ENCODE results near the gene FOXL2NB. TPM values are rescaled to one million over a fixed set of nuclear protein-coding genes. Genes with fewer than 3 reads are reported as not detected.
A peak's percentile ranks its signal among the peaks of the same experiment; 100 is the strongest.

Gene FOXL2NB
- total RNA-seq, 1 donor from 2014 or later: not detected

GRCh38 chr3:138902171-138902570 is 44.8 kb upstream of the FOXL2NB start:
- Mint-ChIP-seq H3K27me3 (peaks cover 4% of the 10 kb centered on the region), H3K9me3 (ENCODE audit: low read depth) (no peaks in the 10 kb centered on the region), H3K4me3 (ENCODE audit: low read depth) (no peak overlapping the region), H3K36me3 (ENCODE audit: insufficient read depth) (peaks cover 1% of the 10 kb centered on the region), H3K27ac (no peak overlapping the region), H3K4me1 (ENCODE audit: low read depth) (no peaks in the 10 kb centered on the region)
- TF ChIP-seq, protein P1, sequence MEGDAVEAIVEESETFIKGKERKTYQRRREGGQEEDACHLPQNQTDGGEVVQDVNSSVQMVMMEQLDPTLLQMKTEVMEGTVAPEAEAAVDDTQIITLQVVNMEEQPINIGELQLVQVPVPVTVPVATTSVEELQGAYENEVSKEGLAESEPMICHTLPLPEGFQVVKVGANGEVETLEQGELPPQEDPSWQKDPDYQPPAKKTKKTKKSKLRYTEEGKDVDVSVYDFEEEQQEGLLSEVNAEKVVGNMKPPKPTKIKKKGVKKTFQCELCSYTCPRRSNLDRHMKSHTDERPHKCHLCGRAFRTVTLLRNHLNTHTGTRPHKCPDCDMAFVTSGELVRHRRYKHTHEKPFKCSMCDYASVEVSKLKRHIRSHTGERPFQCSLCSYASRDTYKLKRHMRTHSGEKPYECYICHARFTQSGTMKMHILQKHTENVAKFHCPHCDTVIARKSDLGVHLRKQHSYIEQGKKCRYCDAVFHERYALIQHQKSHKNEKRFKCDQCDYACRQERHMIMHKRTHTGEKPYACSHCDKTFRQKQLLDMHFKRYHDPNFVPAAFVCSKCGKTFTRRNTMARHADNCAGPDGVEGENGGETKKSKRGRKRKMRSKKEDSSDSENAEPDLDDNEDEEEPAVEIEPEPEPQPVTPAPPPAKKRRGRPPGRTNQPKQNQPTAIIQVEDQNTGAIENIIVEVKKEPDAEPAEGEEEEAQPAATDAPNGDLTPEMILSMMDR (IDR thresholded peaks at IDR 0.05; ENCODE audit: unreplicated experiment): no peak
- no peak for DNase-seq (ENCODE audit: low spot score, unreplicated experiment)

GRCh38 chr3:138907539-138907938 is 39.5 kb upstream of the FOXL2NB start:
- TF ChIP-seq, protein P1 (IDR thresholded peaks at IDR 0.05; ENCODE audit: unreplicated experiment): no peak
- H3K4me3 Mint-ChIP-seq (ENCODE audit: low read depth): no peak overlapping the region
- no peak overlapping the region for H3K27ac Mint-ChIP-seq
- no peak for DNase-seq (ENCODE audit: low spot score, unreplicated experiment)
- H3K4me1 Mint-ChIP-seq (ENCODE audit: low read depth): no peaks in the 10 kb centered on the region
- H3K36me3 Mint-ChIP-seq (ENCODE audit: insufficient read depth): peaks cover 1% of the 10 kb centered on the region
- no peaks in the 10 kb centered on the region for H3K27me3 Mint-ChIP-seq
- no peaks in the 10 kb centered on the region for H3K9me3 Mint-ChIP-seq (ENCODE audit: low read depth)

DNA sequence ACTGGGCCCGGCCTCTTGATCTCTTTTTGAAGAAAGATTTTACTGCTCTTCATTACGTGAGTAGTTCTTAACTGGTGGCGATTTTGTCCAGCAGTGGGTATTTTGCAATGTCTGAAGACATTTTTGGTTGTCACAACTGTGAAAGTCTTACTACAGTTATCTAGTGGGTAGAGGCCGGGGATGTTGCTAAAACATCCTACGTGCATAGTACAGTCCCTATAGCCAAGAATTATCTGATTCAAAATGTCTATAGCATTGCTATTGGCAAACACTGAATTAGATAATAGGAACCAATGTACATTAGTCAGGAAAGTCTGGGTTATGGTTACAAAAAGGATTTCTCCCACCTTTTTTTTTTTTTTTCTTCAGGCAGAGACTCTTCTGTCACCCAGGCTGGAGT is 38.2 kb upstream of the FOXL2NB start:
- H3K27ac Mint-ChIP-seq: peak overlapping the region; percentile 20
- no peaks in the 10 kb centered on the region for H3K4me1 Mint-ChIP-seq (ENCODE audit: low read depth)
- no peaks in the 10 kb centered on the region for H3K27me3 Mint-ChIP-seq
- H3K9me3 Mint-ChIP-seq (ENCODE audit: low read depth): no peaks in the 10 kb centered on the region
- no peak for DNase-seq (ENCODE audit: low spot score, unreplicated experiment)
- TF ChIP-seq, protein P1 (IDR thresholded peaks at IDR 0.05; ENCODE audit: unreplicated experiment): no peak
- peaks cover 1% of the 10 kb centered on the region for H3K36me3 Mint-ChIP-seq (ENCODE audit: insufficient read depth)
- H3K4me3 Mint-ChIP-seq (ENCODE audit: low read depth): no peak overlapping the region

GRCh38 chr3:138909904-138910303 is 37.1 kb upstream of the FOXL2NB start:
- TF ChIP-seq, protein P1 (IDR thresholded peaks at IDR 0.05; ENCODE audit: unreplicated experiment): no peak
- Mint-ChIP-seq H3K4me1 (ENCODE audit: low read depth) (peaks cover under 1% of the 10 kb centered on the region), H3K9me3 (ENCODE audit: low read depth) (no peaks in the 10 kb centered on the region), H3K27ac (no peak overlapping the region), H3K36me3 (ENCODE audit: insufficient read depth) (peaks cover 1% of the 10 kb centered on the region), H3K27me3 (no peaks in the 10 kb centered on the region), H3K4me3 (ENCODE audit: low read depth) (no peak overlapping the region)
- DNase-seq (ENCODE audit: low spot score, unreplicated experiment): no peak

DNA sequence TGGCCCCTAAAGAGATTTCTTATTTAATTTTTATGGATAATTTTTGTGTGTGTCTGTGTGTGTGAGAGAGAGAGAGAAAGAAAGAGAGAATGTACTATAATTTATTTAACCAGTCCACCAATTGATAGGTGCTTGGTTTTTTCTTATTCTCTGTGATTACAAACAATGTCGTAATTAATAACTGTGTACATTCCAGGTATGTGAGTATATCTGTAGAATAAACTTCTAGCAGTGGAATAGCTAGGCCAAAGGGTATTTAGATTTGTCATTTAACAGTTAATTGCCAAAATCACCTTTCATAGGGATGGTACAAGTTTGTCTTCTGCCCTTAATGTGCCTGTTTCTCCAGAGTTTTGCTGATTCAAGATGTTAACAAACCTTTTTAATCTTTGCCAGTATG is 35.4 kb upstream of the FOXL2NB start:
- TF ChIP-seq, protein P1 (IDR thresholded peaks at IDR 0.05; ENCODE audit: unreplicated experiment): no peak
- DNase-seq (ENCODE audit: low spot score, unreplicated experiment): no peak
- Mint-ChIP-seq H3K4me3 (ENCODE audit: low read depth) (no peak overlapping the region), H3K4me1 (ENCODE audit: low read depth) (peaks cover 3% of the 10 kb centered on the region), H3K27ac (no peak overlapping the region), H3K27me3 (peaks cover 1% of the 10 kb centered on the region), H3K36me3 (ENCODE audit: insufficient read depth) (peaks cover under 1% of the 10 kb centered on the region), H3K9me3 (ENCODE audit: low read depth) (no peaks in the 10 kb centered on the region)

Data from progenitor cell of endocrine pancreas (in vitro differentiated cells).